ENCODE measurements around the gene RPS8.

DNA sequence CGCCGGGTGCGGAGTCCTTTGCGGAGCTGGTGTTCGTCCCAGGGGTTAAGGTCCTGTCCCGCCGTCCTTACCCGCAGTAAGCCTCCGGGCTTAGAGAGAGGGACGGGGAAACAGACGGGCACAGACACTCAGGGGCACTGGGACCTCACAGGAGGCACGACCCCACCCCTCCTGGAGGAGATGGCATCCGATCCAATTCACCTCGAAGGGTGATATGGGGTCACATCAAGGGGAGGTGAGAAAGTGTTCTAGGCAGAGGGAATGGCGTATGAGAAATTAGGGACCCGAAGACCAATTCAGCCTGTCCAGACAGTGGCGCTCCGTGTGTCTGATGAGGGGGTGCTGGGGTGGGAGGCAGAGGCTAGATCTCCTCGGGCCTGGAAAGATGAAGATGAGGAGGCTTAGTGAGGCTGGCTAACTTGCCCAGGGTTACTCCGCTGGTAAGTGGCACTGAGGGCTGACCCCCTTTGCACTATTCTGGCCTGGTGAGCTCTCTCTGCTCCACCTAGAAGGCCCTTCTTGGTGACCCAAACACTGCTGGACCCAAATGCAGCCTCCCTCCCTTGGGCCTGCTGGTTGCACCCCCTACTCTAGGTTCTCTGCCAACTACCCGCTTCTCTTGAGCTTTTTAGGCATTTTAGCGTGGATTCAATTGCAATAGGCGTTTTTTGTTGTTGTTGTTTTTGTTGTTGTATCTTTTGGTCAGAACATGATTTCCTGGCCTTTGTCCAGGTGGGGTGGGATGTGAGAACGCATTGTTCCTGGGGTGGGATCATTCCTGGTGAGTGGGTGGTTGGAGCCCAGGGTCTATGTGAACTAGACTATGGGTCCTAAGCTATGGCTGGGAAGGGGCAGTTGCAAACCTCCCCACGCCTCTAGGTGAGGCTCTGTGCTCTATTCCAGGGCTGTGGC is 45.2 kb downstream of the RPS8 start:
- TF ChIP-seq, protein P1, sequence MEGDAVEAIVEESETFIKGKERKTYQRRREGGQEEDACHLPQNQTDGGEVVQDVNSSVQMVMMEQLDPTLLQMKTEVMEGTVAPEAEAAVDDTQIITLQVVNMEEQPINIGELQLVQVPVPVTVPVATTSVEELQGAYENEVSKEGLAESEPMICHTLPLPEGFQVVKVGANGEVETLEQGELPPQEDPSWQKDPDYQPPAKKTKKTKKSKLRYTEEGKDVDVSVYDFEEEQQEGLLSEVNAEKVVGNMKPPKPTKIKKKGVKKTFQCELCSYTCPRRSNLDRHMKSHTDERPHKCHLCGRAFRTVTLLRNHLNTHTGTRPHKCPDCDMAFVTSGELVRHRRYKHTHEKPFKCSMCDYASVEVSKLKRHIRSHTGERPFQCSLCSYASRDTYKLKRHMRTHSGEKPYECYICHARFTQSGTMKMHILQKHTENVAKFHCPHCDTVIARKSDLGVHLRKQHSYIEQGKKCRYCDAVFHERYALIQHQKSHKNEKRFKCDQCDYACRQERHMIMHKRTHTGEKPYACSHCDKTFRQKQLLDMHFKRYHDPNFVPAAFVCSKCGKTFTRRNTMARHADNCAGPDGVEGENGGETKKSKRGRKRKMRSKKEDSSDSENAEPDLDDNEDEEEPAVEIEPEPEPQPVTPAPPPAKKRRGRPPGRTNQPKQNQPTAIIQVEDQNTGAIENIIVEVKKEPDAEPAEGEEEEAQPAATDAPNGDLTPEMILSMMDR (IDR thresholded peaks at IDR 0.05), result no peak
- no peak for TF ChIP-seq EZH2 (IDR thresholded peaks at IDR 0.05)
- no peak for TF ChIP-seq EZH2phosphoT487 (IDR thresholded peaks at IDR 0.05)
